Measurements from ENCODE around the gene CCDC179. TPM values are rescaled to one million over a fixed set of nuclear protein-coding genes. Genes with fewer than 3 reads are reported as not detected.

Gene CCDC179
- total RNA-seq, 1 experiment from 2014 or later: not detected

- CTCF ChIA-PET: no interaction called here
- TF ChIP-seq RELA (CRISPR knock-in tag; IDR thresholded peaks at IDR 0.05; ENCODE audit: borderline replicate concordance) (no peak), SMAD3 (CRISPR knock-in tag; IDR thresholded peaks at IDR 0.05; ENCODE audit: borderline replicate concordance) (no peak), PRRX2 (CRISPR knock-in tag; IDR thresholded peaks at IDR 0.05) (no peak), TEAD4 (CRISPR knock-in tag; IDR thresholded peaks at IDR 0.05) (no peak), ZNF512 (CRISPR knock-in tag; IDR thresholded peaks at IDR 0.05; ENCODE audit: borderline replicate concordance) (no peak)
- H3K9me3 Mint-ChIP-seq: peaks cover 14% of the 10 kb centered on the region
- no peaks in the 10 kb centered on the region for H3K27me3 Mint-ChIP-seq (ENCODE audit: low read depth)
- peaks cover 8% of the 10 kb centered on the region for H3K4me1 Mint-ChIP-seq
- H3K27ac Mint-ChIP-seq: no peak overlapping the region
- no peak for ATAC-seq
- POLR2A ChIA-PET: no interaction called here
- H3K36me3 Mint-ChIP-seq: peaks cover 9% of the 10 kb centered on the region
- no peak for DNase-seq (ENCODE audit: low spot score)
- no peak overlapping the region for H3K4me3 Mint-ChIP-seq
Measured at GRCh38 chr11:22807391-22807790, 52.9 kb downstream of the CCDC179 start.

DNA sequence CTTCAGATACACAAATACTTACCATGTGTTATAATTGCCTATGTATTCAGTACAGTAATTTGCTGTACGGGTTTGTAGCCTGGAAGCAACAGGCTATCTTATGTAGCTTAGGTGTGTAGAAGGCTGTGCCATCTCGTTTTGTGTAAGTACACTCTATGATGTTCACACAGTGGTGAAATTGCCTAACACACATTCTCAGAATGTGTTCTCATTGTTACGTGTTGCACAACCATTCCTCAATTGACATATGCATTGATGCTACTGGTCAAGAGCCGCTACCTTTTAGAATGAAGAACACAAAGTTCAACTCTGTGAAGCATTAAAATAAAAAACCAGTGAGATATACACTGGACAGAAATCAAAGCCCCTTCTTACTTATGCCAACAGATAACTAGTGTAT, 57.4 kb downstream of the CCDC179 start:
- H3K36me3 Mint-ChIP-seq: no peaks in the 10 kb centered on the region
- H3K4me3 Mint-ChIP-seq: no peak overlapping the region
- H3K27ac Mint-ChIP-seq: no peak overlapping the region
- no peak for DNase-seq (ENCODE audit: low spot score)
- H3K4me1 Mint-ChIP-seq: no peaks in the 10 kb centered on the region
- TF ChIP-seq NR2C2 (CRISPR knock-in tag; IDR thresholded peaks at IDR 0.05) (no peak), CTCF (IDR thresholded peaks at IDR 0.05) (no peak), HMGA2 (CRISPR knock-in tag; IDR thresholded peaks at IDR 0.05) (no peak), ZNF121 (CRISPR knock-in tag; IDR thresholded peaks at IDR 0.05) (no peak)
- TF ChIP-seq, protein P1, sequence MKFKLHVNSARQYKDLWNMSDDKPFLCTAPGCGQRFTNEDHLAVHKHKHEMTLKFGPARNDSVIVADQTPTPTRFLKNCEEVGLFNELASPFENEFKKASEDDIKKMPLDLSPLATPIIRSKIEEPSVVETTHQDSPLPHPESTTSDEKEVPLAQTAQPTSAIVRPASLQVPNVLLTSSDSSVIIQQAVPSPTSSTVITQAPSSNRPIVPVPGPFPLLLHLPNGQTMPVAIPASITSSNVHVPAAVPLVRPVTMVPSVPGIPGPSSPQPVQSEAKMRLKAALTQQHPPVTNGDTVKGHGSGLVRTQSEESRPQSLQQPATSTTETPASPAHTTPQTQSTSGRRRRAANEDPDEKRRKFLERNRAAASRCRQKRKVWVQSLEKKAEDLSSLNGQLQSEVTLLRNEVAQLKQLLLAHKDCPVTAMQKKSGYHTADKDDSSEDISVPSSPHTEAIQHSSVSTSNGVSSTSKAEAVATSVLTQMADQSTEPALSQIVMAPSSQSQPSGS (CRISPR knock-in tag; IDR thresholded peaks at IDR 0.05; ENCODE audit: borderline replicate concordance, low read depth): no peak
- TF ChIP-seq, protein P2, sequence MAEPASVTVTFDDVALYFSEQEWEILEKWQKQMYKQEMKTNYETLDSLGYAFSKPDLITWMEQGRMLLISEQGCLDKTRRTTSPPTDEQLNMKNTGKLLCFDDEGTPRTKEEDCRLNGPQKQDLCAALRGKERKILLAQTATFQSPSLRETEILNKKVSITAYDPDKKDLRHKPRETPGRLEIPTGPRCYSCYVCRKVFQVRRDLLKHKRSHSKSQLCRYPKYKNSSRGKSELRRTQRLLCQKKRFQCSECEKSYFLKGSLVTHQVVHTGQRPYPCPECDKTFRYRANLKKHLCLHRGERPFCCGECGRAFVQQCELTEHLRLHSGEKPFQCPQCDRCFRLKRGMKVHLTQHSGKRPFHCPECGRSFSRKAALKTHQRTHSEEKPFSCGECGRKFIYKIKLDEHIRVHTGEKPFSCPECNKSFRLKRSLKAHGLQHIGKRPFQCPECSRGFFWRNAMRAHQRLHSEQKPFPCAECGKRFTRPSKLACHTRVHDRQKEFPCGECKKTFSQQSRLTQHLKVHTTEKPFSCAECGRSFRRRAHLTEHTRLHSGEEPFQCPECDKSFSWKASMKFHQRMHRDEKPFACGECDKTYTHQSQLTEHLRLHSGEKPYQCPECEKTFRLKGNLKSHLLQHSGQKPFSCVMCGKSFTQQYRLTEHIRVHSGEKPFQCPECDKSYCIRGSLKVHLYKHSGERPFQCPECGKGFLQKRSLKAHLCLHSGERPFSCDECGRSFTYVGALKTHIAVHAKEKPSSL (CRISPR knock-in tag; conservative IDR thresholded peaks at IDR 0.05): no peak
- H3K27me3 Mint-ChIP-seq (ENCODE audit: low read depth): no peaks in the 10 kb centered on the region
- ATAC-seq: no peak
- ChIA-PET POLR2A (no interaction called here), CTCF (no interaction called here)
- no peaks in the 10 kb centered on the region for H3K9me3 Mint-ChIP-seq

DNA sequence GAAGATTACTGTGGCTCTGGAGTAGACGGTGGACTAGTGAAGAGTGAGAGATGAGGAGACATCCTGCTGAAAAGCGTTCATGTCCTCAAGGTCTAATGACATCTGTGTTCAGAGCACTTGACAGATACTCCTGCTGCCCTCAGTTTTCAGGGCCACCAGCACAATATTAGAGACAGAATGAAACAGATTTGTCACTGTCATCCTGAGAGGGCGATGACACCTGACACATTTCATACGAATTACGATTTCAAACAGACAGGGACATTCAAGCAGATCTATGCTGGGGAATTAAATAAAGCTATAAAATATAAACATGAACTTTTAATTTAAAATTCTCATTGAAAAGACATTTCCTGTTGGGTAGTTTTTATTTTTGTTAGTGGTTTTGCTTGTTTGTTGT, 59.8 kb downstream of the CCDC179 start:
- ATAC-seq (no peak), DNase-seq (ENCODE audit: low spot score) (no peak)
- ChIA-PET CTCF (no interaction called here), POLR2A (no interaction called here)
- Mint-ChIP-seq H3K36me3 (no peaks in the 10 kb centered on the region), H3K27ac (no peak overlapping the region), H3K4me3 (no peak overlapping the region), H3K4me1 (no peaks in the 10 kb centered on the region), H3K27me3 (ENCODE audit: low read depth) (no peaks in the 10 kb centered on the region), H3K9me3 (no peaks in the 10 kb centered on the region)
- TF ChIP-seq HMGA2 (CRISPR knock-in tag; IDR thresholded peaks at IDR 0.05): no peak
- no peak for TF ChIP-seq MLX (CRISPR knock-in tag; IDR thresholded peaks at IDR 0.05)
- TF ChIP-seq ZNF138 (CRISPR knock-in tag; conservative IDR thresholded peaks at IDR 0.05): no peak
- TF ChIP-seq NR1H2 (CRISPR knock-in tag; IDR thresholded peaks at IDR 0.05): no peak

All from WTC11 (cell line).